ENCODE results near the gene ACTR10.

DNA sequence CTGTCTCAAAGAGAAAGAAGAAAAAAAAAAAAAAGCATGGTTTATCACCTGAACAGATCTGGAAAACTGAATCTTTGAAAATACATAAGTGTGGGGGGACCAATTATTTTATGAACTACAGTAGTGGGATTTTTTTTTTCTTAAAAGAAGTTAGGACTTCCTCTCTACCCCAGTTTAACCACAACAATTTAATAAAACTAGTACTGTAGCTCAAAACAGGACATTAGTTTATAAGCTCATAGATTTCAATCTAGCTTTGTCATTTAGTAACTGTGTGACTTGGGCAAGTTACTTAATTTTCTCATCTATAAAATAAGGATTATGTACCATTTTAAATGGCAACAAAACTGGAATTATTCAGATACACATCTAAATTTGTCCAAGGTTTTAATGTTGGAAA, 74.9 kb downstream of the ACTR10 start:
- TF ChIP-seq, protein P1, sequence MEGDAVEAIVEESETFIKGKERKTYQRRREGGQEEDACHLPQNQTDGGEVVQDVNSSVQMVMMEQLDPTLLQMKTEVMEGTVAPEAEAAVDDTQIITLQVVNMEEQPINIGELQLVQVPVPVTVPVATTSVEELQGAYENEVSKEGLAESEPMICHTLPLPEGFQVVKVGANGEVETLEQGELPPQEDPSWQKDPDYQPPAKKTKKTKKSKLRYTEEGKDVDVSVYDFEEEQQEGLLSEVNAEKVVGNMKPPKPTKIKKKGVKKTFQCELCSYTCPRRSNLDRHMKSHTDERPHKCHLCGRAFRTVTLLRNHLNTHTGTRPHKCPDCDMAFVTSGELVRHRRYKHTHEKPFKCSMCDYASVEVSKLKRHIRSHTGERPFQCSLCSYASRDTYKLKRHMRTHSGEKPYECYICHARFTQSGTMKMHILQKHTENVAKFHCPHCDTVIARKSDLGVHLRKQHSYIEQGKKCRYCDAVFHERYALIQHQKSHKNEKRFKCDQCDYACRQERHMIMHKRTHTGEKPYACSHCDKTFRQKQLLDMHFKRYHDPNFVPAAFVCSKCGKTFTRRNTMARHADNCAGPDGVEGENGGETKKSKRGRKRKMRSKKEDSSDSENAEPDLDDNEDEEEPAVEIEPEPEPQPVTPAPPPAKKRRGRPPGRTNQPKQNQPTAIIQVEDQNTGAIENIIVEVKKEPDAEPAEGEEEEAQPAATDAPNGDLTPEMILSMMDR (conservative IDR thresholded peaks at IDR 0.05; ENCODE audit: low read length), result no peak
- TF ChIP-seq EZH2phosphoT487 (IDR thresholded peaks at IDR 0.05; ENCODE audit: borderline replicate concordance, low read depth, low read length), result no peak

Measured in OCI-LY7 (cell line).